ENCODE results near the gene LPP.

The LPP gene

GRCh38 chr3:188729422-188729821, 575.5 kb downstream of the LPP start:
- H3K4me3 ChIP-seq (ENCODE audit: severe bottlenecking): no peak overlapping the region
- no peak for TF ChIP-seq CTCF (IDR thresholded peaks at IDR 0.05; ENCODE audit: poor library complexity, severe bottlenecking)
- H3K9me3 ChIP-seq (ENCODE audit: severe bottlenecking): no peaks in the 10 kb centered on the region
- DNase-seq (ENCODE audit: low spot score) (no peak), ATAC-seq (ENCODE audit: low read depth) (no peak)
- no peak overlapping the region for H3K27ac ChIP-seq (ENCODE audit: poor library complexity, severe bottlenecking)
- H3K36me3 ChIP-seq (ENCODE audit: low read depth): no peaks in the 10 kb centered on the region
- no peaks in the 10 kb centered on the region for H3K4me1 ChIP-seq (ENCODE audit: insufficient read depth, poor library complexity, severe bottlenecking)
- H3K27me3 ChIP-seq (ENCODE audit: insufficient read depth, poor library complexity, severe bottlenecking): no peaks in the 10 kb centered on the region

- no peak for DNase-seq (ENCODE audit: low spot score)
- no peak overlapping the region for H3K4me3 ChIP-seq (ENCODE audit: severe bottlenecking)
Measured at GRCh38 chr3:188734395-188734794, 580.4 kb downstream of the LPP start.

GRCh38 chr3:188739511-188739910, 585.6 kb downstream of the LPP start:
- Histone ChIP-seq H3K27me3 (ENCODE audit: insufficient read depth, poor library complexity, severe bottlenecking) (no peaks in the 10 kb centered on the region), H3K9me3 (ENCODE audit: severe bottlenecking) (no peaks in the 10 kb centered on the region), H3K4me3 (ENCODE audit: severe bottlenecking) (no peak overlapping the region), H3K4me1 (ENCODE audit: insufficient read depth, poor library complexity, severe bottlenecking) (no peaks in the 10 kb centered on the region), H3K27ac (ENCODE audit: poor library complexity, severe bottlenecking) (no peak overlapping the region), H3K36me3 (ENCODE audit: low read depth) (no peaks in the 10 kb centered on the region)
- no peak for TF ChIP-seq CTCF (IDR thresholded peaks at IDR 0.05; ENCODE audit: poor library complexity, severe bottlenecking)
- no peak for DNase-seq (ENCODE audit: low spot score)
- no peak for ATAC-seq (ENCODE audit: low read depth)

More at GRCh38 chr3:188734395-188734794, 580.4 kb downstream of the LPP start:
- H3K36me3 ChIP-seq (ENCODE audit: low read depth): no peaks in the 10 kb centered on the region
- H3K27ac ChIP-seq (ENCODE audit: poor library complexity, severe bottlenecking): no peak overlapping the region
- H3K9me3 ChIP-seq (ENCODE audit: severe bottlenecking): no peaks in the 10 kb centered on the region
- H3K4me1 ChIP-seq (ENCODE audit: insufficient read depth, poor library complexity, severe bottlenecking): no peaks in the 10 kb centered on the region
- ATAC-seq (ENCODE audit: low read depth): no peak
- no peak for TF ChIP-seq CTCF (IDR thresholded peaks at IDR 0.05; ENCODE audit: poor library complexity, severe bottlenecking)
- no peaks in the 10 kb centered on the region for H3K27me3 ChIP-seq (ENCODE audit: insufficient read depth, poor library complexity, severe bottlenecking)

GRCh38 chr3:188740010-188740409, 586.1 kb downstream of the LPP start:
- Histone ChIP-seq H3K36me3 (ENCODE audit: low read depth) (no peaks in the 10 kb centered on the region), H3K27ac (ENCODE audit: poor library complexity, severe bottlenecking) (no peak overlapping the region), H3K27me3 (ENCODE audit: insufficient read depth, poor library complexity, severe bottlenecking) (no peaks in the 10 kb centered on the region), H3K9me3 (ENCODE audit: severe bottlenecking) (no peaks in the 10 kb centered on the region), H3K4me3 (ENCODE audit: severe bottlenecking) (no peak overlapping the region), H3K4me1 (ENCODE audit: insufficient read depth, poor library complexity, severe bottlenecking) (no peaks in the 10 kb centered on the region)
- no peak for TF ChIP-seq CTCF (IDR thresholded peaks at IDR 0.05; ENCODE audit: poor library complexity, severe bottlenecking)
- DNase-seq (ENCODE audit: low spot score) (no peak), ATAC-seq (ENCODE audit: low read depth) (no peak)

- ATAC-seq (ENCODE audit: low read depth): no peak
- H3K9me3 ChIP-seq (ENCODE audit: severe bottlenecking): no peaks in the 10 kb centered on the region
- no peaks in the 10 kb centered on the region for H3K4me1 ChIP-seq (ENCODE audit: insufficient read depth, poor library complexity, severe bottlenecking)
- no peak overlapping the region for H3K27ac ChIP-seq (ENCODE audit: poor library complexity, severe bottlenecking)
- H3K36me3 ChIP-seq (ENCODE audit: low read depth): no peaks in the 10 kb centered on the region
- DNase-seq (ENCODE audit: low spot score): no peak
- no peaks in the 10 kb centered on the region for H3K27me3 ChIP-seq (ENCODE audit: insufficient read depth, poor library complexity, severe bottlenecking)
- TF ChIP-seq CTCF (IDR thresholded peaks at IDR 0.05; ENCODE audit: poor library complexity, severe bottlenecking): no peak
- no peak overlapping the region for H3K4me3 ChIP-seq (ENCODE audit: severe bottlenecking)
Measured at GRCh38 chr3:188742755-188743550, 589.0 kb downstream of the LPP start.
